BLaER1 treated with 17β-estradiol and CSF1 and Interleukin-3, amounts not matched to agents 10 nM and 100 nM (cell line): ENCODE results near the gene GRID1.

Source experiments
- H3K27ac ChIP-seq, 11 experiments: shearing (Covaris generic); formaldehyde crosslinking; 2 replicates each; pipeline ENCODE4 v1.8.1; 2022
- H3K27me3 ChIP-seq, 11 experiments: shearing (Covaris generic); formaldehyde crosslinking; 2 replicates each; pipeline ENCODE4 v1.8.1; 2022
- H3K36me3 ChIP-seq, 11 experiments: shearing (Covaris generic); formaldehyde crosslinking; 2 replicates each; pipeline ENCODE4 v1.8.1; 2022
- H3K4me1 ChIP-seq, 10 experiments: shearing (Covaris generic); formaldehyde crosslinking; 2 replicates each; pipeline ENCODE4 v1.8.1; 2022
- H3K4me2 ChIP-seq, 11 experiments: shearing (Covaris generic); formaldehyde crosslinking; 2 replicates each; pipeline ENCODE4 v1.8.1; 2022
- H3K4me3 ChIP-seq, 10 experiments: shearing (Covaris generic); formaldehyde crosslinking; 2 replicates each; pipeline ENCODE4 v1.8.1; 2022
- H3K9ac ChIP-seq, 11 experiments: shearing (Covaris generic); formaldehyde crosslinking; 2 replicates each; pipeline ENCODE4 v1.8.1; 2022
- H3K9me3 ChIP-seq, 11 experiments: shearing (Covaris generic); formaldehyde crosslinking; replicated peaks in 1 of 11; 2 replicates each; pipeline ENCODE4 v1.8.1; 2022
- H4K20me1 ChIP-seq, 11 experiments: shearing (Covaris generic); formaldehyde crosslinking; 2 replicates each; pipeline ENCODE4 v1.8.1; 2022
- Cebpa-rat ChIP-seq, 11 experiments: shearing (Covaris generic); IDR thresholded peaks; 2 replicates each; pipeline ENCODE4 v1.8.1; 2022

Gene GRID1

DNA sequence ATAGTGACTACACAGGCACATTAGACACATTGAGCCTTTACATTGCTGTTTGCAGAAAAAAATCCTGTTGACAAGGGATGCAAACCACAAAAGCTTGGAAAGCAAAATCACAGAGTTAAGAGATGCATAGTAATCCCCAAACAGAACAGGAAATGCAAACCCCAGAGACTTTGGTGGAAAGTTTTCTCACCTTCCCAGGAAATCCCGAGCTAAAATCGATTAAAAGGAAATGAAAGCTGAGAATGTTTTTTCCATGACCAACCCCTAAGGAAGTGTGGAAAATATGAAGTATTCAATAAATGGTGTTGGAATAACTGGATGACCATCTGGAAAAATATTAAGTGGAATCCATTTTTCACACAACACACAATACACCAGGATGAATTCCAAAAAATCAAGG lies 598.7 kb downstream of the GRID1 start:
- Histone ChIP-seq H3K27ac (no peak overlapping the region), H3K9me3 (peaks cover 0 to 10% (median 7%) of the 10 kb centered on the region in 11 experiments; a peak in 10 of 22 replicates), H3K36me3 (no peaks in the 10 kb centered on the region), H3K4me1 (0 out of 20 replicates have a peak, but pooled peaks cover 0 to 3% (median 0%) of the 10 kb centered on the region in 10 experiments), H3K4me3 (no peak overlapping the region), H3K4me2 (no peak overlapping the region), H4K20me1 (no peaks in the 10 kb centered on the region), H3K9ac (no peak overlapping the region), H3K27me3 (no peaks in the 10 kb centered on the region)
- no peak for TF ChIP-seq Cebpa-rat (IDR thresholded peaks at IDR 0.05)

DNA sequence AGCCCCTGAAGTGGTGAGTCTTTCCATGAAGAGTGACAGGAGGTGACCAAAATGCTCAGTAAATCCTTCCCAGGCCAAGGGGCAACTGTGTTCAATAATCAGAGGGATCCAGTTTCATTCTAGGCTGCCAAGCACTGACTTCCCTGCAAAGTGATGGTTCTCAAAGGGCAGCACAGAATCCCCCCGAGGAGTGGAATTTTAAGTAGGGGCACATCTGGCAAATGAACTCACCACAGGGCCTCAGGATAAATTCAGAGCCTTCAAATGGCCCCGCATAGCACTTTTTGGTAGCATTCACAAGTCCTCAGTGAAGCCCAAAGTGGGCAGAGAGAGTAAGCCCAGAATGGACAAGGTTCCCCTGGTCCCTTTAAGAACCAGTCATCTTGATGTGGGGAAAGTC lies 602.5 kb downstream of the GRID1 start:
- H3K27me3 ChIP-seq: no peaks in the 10 kb centered on the region
- TF ChIP-seq Cebpa-rat (IDR thresholded peaks at IDR 0.05): no peak
- H3K4me1 ChIP-seq: 0 out of 20 replicates have a peak, but pooled peaks cover 0 to 3% (median 0%) of the 10 kb centered on the region in 10 experiments
- H3K9ac ChIP-seq: no peak overlapping the region
- no peak overlapping the region for H3K4me3 ChIP-seq
- H3K36me3 ChIP-seq: no peaks in the 10 kb centered on the region
- peaks cover 0 to 6% (median 2%) of the 10 kb centered on the region in 11 experiments; a peak in 10 of 22 replicates for H3K9me3 ChIP-seq
- no peak overlapping the region for H3K4me2 ChIP-seq
- H3K27ac ChIP-seq: no peak overlapping the region
- no peaks in the 10 kb centered on the region for H4K20me1 ChIP-seq

DNA sequence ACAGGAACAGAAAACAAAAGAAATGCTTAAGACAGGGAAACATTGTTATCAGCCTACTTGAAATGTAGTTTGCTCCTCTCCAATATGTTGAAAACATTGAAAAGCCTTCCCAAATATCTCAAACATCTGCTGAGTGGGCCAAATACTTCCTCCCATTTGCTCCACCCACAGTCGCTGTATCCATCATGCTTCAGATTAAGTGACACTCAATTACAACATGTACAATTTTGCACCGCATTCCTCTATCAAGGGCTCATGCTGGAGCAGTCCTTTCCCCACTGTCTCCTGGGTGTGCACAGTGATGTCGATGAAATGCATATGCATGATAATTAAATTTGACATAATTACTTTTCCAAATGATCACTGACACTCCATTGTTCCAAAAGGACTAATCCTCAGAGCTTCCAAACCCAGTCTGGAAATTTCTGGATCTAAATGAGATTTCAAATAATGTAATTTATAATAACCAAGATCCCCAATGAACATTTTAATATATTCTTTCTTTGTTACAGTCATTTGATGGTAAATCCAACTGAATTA lies 604.6 kb downstream of the GRID1 start:
- no peaks in the 10 kb centered on the region for H3K9me3 ChIP-seq
- no peak overlapping the region for H3K4me2 ChIP-seq
- H3K36me3 ChIP-seq: no peaks in the 10 kb centered on the region
- H3K27ac ChIP-seq: no peak overlapping the region
- no peaks in the 10 kb centered on the region for H4K20me1 ChIP-seq
- no peaks in the 10 kb centered on the region for H3K27me3 ChIP-seq
- H3K4me3 ChIP-seq: no peak overlapping the region
- no peak overlapping the region for H3K9ac ChIP-seq
- H3K4me1 ChIP-seq: no peaks in the 10 kb centered on the region
- TF ChIP-seq Cebpa-rat (IDR thresholded peaks at IDR 0.05): no peak

DNA sequence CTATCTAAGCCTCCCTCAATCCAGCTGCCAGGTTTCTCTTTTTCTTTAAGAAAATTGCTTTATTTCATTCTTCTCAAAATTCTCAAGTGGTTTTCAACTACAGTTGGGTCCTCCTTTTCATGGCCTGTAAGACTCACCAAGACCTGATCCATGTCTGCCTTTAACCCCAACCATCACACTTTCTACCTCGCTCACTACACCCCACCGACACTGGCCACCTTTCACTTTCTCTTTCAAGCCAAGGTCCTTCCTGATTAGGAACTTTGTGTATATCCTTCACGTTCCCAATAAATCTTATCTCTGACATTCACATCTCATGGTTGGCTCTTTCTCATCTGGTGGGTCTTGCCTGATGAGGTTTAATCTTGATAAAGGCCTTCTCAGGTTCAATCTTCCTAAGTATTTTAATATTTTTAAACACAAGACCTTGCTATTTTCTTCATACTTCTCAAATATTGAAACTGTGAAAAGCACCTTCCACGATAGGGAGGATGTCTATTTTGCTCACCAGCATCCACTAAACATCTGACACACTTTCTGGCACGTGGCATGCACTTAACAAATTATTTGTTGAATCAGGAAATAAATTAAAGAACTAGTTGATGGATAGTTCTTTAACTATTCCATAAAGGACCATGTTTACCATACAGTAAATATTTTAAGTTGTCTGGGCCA lies 624.8 kb downstream of the GRID1 start:
- H3K4me1 ChIP-seq: no peaks in the 10 kb centered on the region
- no peaks in the 10 kb centered on the region for H3K27me3 ChIP-seq
- no peaks in the 10 kb centered on the region for H4K20me1 ChIP-seq
- H3K27ac ChIP-seq: no peak overlapping the region
- TF ChIP-seq Cebpa-rat (IDR thresholded peaks at IDR 0.05): no peak
- no peaks in the 10 kb centered on the region for H3K36me3 ChIP-seq
- H3K4me2 ChIP-seq: peak overlapping the region in 2 of 11 experiments; percentile 5 to 20; a peak in 2 of 22 replicates
- H3K4me3 ChIP-seq: no peak overlapping the region
- no peak overlapping the region for H3K9ac ChIP-seq
- H3K9me3 ChIP-seq: no peaks in the 10 kb centered on the region

DNA sequence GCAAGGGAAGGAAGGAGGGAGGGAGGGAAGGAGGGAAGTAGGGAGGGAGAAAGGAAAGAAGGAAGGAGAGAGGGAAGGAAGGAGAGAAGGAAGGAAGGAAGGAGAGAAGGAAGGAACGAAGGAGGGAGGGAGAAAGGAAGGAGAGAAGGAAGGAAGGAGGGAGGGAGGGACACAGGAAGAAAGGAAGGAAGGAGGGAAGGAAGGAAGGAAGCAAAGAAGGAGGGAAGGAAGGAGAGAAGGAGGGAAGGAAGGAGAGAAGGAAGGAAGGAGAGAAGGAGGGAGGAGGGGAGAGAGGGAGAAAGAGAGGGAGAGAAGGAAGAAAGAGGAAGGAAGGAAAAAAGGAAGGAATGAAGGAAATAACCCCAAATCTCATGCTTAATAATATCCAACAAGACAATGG lies 630.6 kb downstream of the GRID1 start:
- H3K27me3 ChIP-seq: no peaks in the 10 kb centered on the region
- H3K36me3 ChIP-seq: no peaks in the 10 kb centered on the region
- TF ChIP-seq Cebpa-rat (IDR thresholded peaks at IDR 0.05): no peak

DNA sequence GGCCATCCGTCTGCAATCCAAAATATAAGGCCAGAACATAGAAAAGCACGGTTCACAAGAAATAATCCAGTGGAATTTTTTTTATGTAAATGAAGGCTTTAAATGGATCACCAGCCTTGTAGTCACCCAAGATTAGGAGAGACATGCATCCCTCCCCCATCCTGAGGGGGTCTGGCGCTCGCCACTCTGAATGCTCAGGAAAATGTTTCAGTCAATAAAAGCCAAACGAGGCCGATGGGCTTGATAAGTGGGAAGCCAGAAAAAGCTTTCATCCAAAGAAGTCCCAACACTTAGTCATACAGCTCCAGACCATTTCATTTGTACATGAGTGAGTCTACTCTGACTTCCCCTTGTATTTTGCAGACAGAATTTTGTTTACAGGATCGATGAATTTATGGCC lies 631.8 kb downstream of the GRID1 start:
- peaks cover 0 to 5% (median 0%) of the 10 kb centered on the region in 10 experiments; a peak in 1 of 20 replicates for H3K4me1 ChIP-seq
- H3K9me3 ChIP-seq: no peaks in the 10 kb centered on the region
- no peaks in the 10 kb centered on the region for H3K27me3 ChIP-seq
- no peak overlapping the region for H3K4me2 ChIP-seq
- no peaks in the 10 kb centered on the region for H4K20me1 ChIP-seq
- TF ChIP-seq Cebpa-rat (IDR thresholded peaks at IDR 0.05): no peak
- no peak overlapping the region for H3K9ac ChIP-seq
- no peak overlapping the region for H3K4me3 ChIP-seq
- H3K36me3 ChIP-seq: no peaks in the 10 kb centered on the region
- no peak overlapping the region for H3K27ac ChIP-seq

More for the DNA sequence above, 630.6 kb downstream of the GRID1 start:
- no peak overlapping the region for H3K9ac ChIP-seq
- no peak overlapping the region for H3K27ac ChIP-seq
- H3K4me1 ChIP-seq: peaks cover 0 to 5% (median 0%) of the 10 kb centered on the region in 10 experiments; a peak in 1 of 20 replicates
- H3K4me3 ChIP-seq: no peak overlapping the region
- H3K4me2 ChIP-seq: no peak overlapping the region
- H4K20me1 ChIP-seq: no peaks in the 10 kb centered on the region
- no peaks in the 10 kb centered on the region for H3K9me3 ChIP-seq

DNA sequence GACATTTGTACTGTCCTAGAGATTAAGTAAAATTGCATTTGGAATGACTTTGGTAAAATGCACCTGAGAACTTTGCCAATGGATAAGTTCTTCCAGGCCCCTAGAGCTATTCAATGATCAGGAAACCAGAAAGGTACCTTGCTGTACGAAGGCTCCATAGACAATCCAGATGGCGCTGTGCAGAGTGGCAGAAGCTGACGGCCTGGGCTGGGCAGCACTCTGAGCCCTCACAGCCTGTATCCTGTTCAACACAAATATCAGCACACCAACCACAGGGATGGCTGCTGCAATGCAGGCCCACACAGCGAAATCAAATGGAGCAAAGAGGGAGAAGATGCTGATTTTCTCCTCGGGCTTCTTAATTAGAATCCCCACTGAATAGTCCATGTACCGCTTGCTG lies 642.4 kb downstream of the GRID1 start:
- H3K36me3 ChIP-seq: no peaks in the 10 kb centered on the region
- no peaks in the 10 kb centered on the region for H4K20me1 ChIP-seq

DNA sequence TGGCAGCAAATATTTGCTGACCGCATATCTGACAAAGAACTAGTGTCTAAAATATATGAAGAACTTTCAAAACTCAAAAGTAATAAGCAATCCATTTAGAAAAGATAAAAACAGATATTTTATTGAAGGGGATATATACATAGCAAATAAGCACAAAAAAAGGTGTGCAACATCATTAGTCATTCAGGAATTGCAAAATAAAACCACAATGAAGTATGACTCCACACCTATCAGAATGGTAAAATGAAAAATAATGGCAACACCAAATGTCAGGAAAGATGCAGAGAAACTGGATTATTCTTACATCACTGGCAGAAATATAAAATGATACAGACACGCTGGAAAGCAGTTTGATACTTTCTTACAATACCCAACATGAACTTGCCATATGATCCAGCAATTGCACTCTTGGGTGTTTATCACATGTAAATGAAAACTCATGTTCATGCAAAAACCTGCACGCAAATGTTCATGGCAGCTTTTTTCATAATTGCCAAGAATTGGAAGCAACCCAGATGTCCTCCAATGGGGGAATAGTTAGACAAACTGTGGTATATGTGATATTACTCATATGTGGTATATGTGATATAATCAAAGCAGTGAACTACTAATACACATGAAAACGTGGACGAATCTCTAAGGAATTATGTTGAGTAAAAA lies 645.5 kb downstream of the GRID1 start:
- Histone ChIP-seq H3K4me3 (no peak overlapping the region), H3K9me3 (peaks cover 0 to 6% (median 0%) of the 10 kb centered on the region in 11 experiments; a peak in 2 of 22 replicates), H3K36me3 (no peaks in the 10 kb centered on the region), H3K27ac (no peak overlapping the region), H3K9ac (no peak overlapping the region), H3K4me2 (no peak overlapping the region), H3K27me3 (no peaks in the 10 kb centered on the region), H3K4me1 (no peaks in the 10 kb centered on the region), H4K20me1 (no peaks in the 10 kb centered on the region)
- TF ChIP-seq Cebpa-rat (IDR thresholded peaks at IDR 0.05): no peak

More for the DNA sequence above, 642.4 kb downstream of the GRID1 start:
- no peak overlapping the region for H3K27ac ChIP-seq
- no peaks in the 10 kb centered on the region for H3K27me3 ChIP-seq
- no peak overlapping the region for H3K4me3 ChIP-seq
- no peak for TF ChIP-seq Cebpa-rat (IDR thresholded peaks at IDR 0.05)
- no peaks in the 10 kb centered on the region for H3K4me1 ChIP-seq
- H3K9me3 ChIP-seq: peaks cover 0 to 4% (median 0%) of the 10 kb centered on the region in 11 experiments; a peak in 1 of 22 replicates
- no peak overlapping the region for H3K9ac ChIP-seq
- no peak overlapping the region for H3K4me2 ChIP-seq

DNA sequence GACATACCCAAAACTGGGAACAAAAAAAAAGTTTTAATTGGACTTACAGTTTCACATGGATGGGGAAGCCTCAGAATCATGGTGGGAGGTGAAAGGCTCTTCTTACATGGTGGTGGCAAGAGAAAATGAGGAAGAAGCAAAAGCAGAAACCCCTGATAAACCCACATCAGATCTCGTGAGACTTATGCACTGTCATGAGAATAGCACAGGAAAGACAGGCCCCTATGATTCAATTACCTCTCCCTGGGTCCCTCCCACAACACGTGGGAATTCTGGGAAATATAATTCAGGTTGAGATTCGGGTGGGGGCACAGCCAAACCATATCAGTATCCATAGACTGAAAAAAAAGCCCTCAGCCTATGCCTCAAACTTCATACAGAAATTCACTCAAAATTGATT lies 647.2 kb downstream of the GRID1 start:
- H3K4me1 ChIP-seq: no peaks in the 10 kb centered on the region
- no peaks in the 10 kb centered on the region for H3K27me3 ChIP-seq
- no peak for TF ChIP-seq Cebpa-rat (IDR thresholded peaks at IDR 0.05)
- H3K4me2 ChIP-seq: no peak overlapping the region
- H3K4me3 ChIP-seq: no peak overlapping the region
- no peaks in the 10 kb centered on the region for H4K20me1 ChIP-seq
- H3K9ac ChIP-seq: no peak overlapping the region
- H3K9me3 ChIP-seq: peaks cover 0 to 6% (median 0%) of the 10 kb centered on the region in 11 experiments; a peak in 2 of 22 replicates
- H3K36me3 ChIP-seq: no peaks in the 10 kb centered on the region
- H3K27ac ChIP-seq: no peak overlapping the region
